Naive thymus-derived CD8-positive, alpha-beta T cell (primary cell): ENCODE results near the gene FAM43B. TPM values are rescaled to one million over a fixed set of nuclear protein-coding genes. Genes with fewer than 3 reads are reported as not detected.
A peak's percentile ranks its signal among the peaks of the same experiment; 100 is the strongest.

Experiments used
- ATAC-seq, 2 donors: fragments of 150-1000 bp; cut with Tn5 transposase in 1 of 2; sonication (Bioruptor Pico), chemical (Tn5 transposase) in 1 of 2; 1 replicate in 1 of 2; 2 replicates in 1 of 2; pipeline ENCODE4 v1.10.0; 2021; ENCODE audit warnings: mild to moderate bottlenecking in 2 of 2, moderate library complexity in 2 of 2
- POLR2A ChIA-PET: fragments of 350-600 bp; sonication (Branson Sonifier 250); formaldehyde crosslinking; loops from one replicate; lab custom pipeline; 2021; ENCODE audit warnings: antibody characterized with exemption; lab: Charles Lee
- DNase-seq, 10 donors: peaks; one replicate each; pipeline versions ENCODE4 v3.0.0 to v3.0.0-alpha.2; 2020 to 2022
- H3K27ac Mint-ChIP-seq, 10 donors: one replicate each; pipeline ENCODE4 v1.8.0; 2020 to 2022; ENCODE audit warnings: mild to moderate bottlenecking in 10 of 10, mixed read lengths in 10 of 10, moderate library complexity in 4 of 10, inconsistent platforms in 1 of 10
- H3K27me3 Mint-ChIP-seq, 5 donors: one replicate each; pipeline ENCODE4 v1.8.0; 2021 to 2022; ENCODE audit warnings: mixed read lengths in 5 of 5
- H3K36me3 Mint-ChIP-seq, 3 donors: one replicate each; pipeline ENCODE4 v1.8.0; 2020 to 2022; ENCODE audit warnings: mixed read lengths in 3 of 3, mild to moderate bottlenecking in 2 of 3, inconsistent platforms in 1 of 3
- H3K4me1 Mint-ChIP-seq, 4 donors: one replicate each; pipeline ENCODE4 v1.8.0; 2021 to 2022; ENCODE audit warnings: mixed read lengths in 4 of 4
- H3K4me3 Mint-ChIP-seq, 10 donors: one replicate each; pipeline ENCODE4 v1.8.0; 2020 to 2022; ENCODE audit warnings: mild to moderate bottlenecking in 10 of 10, mixed read lengths in 10 of 10, moderate library complexity in 6 of 10, inconsistent platforms in 1 of 10
- H3K9me3 Mint-ChIP-seq, 9 donors: one replicate each; pipeline ENCODE4 v1.8.0; 2020 to 2022; ENCODE audit warnings: mixed read lengths in 9 of 9, mild to moderate bottlenecking in 3 of 9, inconsistent platforms in 1 of 9, moderate library complexity in 1 of 9
- polyA plus RNA-seq, 3 donors: library from polyadenylated mRNA; unstranded; fragments of 300-500 nt; fragmentation: Illumina TruSeq; gene quantifications; one replicate each; pipeline ENCODE4 v1.2.3, GENCODE V29; 2021
- total RNA-seq, 8 experiments: library from RNA in 2 of 8; stranded (reverse) in 2 of 8; gene quantifications; one replicate each; pipeline ENCODE4 v1.2.3 and lab custom pipeline; 2021 to 2026

The FAM43B gene
- total and polyA plus RNA-seq, 5 experiments from 2014 or later, result not detected

DNA sequence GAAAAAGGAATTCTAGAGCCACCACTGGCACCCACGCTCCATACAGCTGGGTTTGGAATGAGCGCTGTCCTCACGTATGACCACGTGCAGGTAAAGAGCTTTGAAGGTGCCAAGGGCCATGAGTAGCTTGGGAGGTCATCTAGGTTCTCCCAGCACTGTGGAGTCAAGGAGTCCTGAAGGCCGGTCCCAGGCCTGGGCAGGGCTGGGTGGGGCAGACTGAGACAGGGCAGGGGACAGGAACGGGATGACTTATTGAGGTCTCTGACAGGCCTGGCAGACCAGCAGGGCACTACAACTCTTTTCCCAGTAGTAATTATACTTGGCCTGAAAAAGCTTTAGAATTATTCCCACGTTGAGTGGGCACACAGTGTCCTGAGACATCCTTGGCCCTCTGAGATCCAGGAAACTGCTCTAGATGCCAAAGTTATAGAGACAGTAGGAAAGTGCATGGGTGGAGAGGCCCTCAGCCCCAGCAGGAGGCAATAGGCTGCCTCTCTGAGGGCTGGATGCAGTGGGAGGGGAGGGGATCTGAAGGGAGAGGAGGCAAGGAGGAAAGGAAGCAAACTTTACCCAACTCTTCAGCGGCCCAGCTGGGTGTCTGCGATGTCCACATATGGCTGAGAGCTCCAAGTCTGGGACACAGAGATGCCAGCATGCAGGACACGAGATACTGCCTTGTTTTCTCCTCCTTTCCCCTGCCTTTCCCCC, 34.7 kb downstream of the FAM43B start:
- peaks cover 0 to 14% (median 8%) of the 10 kb centered on the region in 4 donors for H3K4me1 Mint-ChIP-seq

DNA sequence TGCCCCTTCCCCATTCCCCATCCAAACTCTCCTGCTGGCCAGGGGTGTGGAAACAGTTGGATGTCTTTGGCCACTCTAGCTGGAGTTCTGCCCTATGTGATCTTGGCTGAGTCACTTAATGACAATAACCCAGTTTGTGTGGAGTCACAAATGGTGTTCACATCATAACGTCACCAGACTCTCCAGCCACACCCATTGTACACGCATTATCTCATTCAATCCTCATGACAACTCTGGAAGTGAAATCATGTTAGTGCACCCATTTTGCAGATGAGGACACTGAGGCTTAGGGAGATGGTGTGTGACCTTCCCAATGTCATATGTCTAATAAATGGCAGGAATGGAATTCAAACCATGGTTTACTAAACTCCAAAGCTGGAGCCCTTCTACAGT, 35.3 kb downstream of the FAM43B start:
- no peak overlapping the region for H3K27ac Mint-ChIP-seq
- no peak for DNase-seq
- peaks cover 0 to 14% (median 8%) of the 10 kb centered on the region in 4 donors for H3K4me1 Mint-ChIP-seq
- POLR2A ChIA-PET, result no interaction called here
- H3K4me3 Mint-ChIP-seq, result no peak overlapping the region
- peaks cover 0 to 4% (median 0%) of the 10 kb centered on the region in 9 donors for H3K9me3 Mint-ChIP-seq
- no peak for ATAC-seq
- H3K27me3 Mint-ChIP-seq, result peaks cover 37 to 77% (median 51%) of the 10 kb centered on the region in 5 donors
- H3K36me3 Mint-ChIP-seq, result peaks cover 0 to 7% (median 3%) of the 10 kb centered on the region in 3 donors

More for the DNA sequence above, 34.7 kb downstream of the FAM43B start:
- H3K27me3 Mint-ChIP-seq, result peaks cover 32 to 71% (median 45%) of the 10 kb centered on the region in 5 donors
- ATAC-seq (no peak), DNase-seq (no peak)
- peaks cover 0 to 7% (median 3%) of the 10 kb centered on the region in 3 donors for H3K36me3 Mint-ChIP-seq
- no peak overlapping the region for H3K27ac Mint-ChIP-seq
- POLR2A ChIA-PET, result no interaction called here
- no peak overlapping the region for H3K4me3 Mint-ChIP-seq
- peaks cover 0 to 4% (median 0%) of the 10 kb centered on the region in 9 donors for H3K9me3 Mint-ChIP-seq

DNA sequence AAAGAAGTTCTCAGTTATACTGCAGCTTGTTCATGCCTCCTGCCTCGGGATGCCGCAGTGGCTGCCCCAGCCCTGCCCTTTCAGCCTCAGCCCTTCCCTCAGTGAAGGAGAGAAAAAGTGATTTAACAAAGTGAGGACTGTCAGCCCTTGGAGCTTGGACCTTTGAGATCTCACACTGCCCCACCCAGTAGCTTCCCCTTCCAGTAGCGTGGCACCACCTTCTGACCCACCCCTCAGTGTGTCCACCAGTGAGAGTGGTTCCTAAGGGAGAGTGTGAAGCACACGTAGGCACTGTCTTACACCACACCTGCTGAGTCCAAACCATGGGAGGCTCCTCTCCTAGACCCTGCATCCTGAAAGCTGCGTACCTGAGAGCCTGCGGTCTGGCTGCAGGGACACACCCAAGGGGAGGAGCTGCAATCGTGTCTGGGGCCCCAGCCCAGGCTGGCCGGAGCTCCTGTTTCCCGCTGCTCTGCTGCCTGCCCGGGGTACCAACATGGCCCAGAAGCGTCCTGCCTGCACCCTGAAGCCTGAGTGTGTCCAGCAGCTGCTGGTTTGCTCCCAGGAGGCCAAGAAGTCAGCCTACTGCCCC, 36.4 kb downstream of the FAM43B start, which contains the start of gene CDA:
TSS of gene CDA (plus strand) at position 464 of the 592 bp plus-strand sequence. CDS start at position 497, 33 bp downstream.
- H3K4me3 Mint-ChIP-seq, result peak within 1 kb of the TSS in 1 of 10 donors; percentile 52
- H3K36me3 Mint-ChIP-seq, result peaks cover 0 to 7% (median 3%) of the 10 kb centered on the region in 3 donors
- H3K27me3 Mint-ChIP-seq, result peaks cover 38 to 82% (median 56%) of the 10 kb centered on the region in 5 donors
- peak within 1 kb of the TSS in 1 of 10 donors; percentile 57 for H3K27ac Mint-ChIP-seq
- H3K9me3 Mint-ChIP-seq, result peaks cover 0 to 4% (median 0%) of the 10 kb centered on the region in 9 donors
- peaks cover 0 to 14% (median 8%) of the 10 kb centered on the region in 4 donors for H3K4me1 Mint-ChIP-seq
- DNase-seq (no peak), ATAC-seq (no peak)
- POLR2A ChIA-PET, result interaction anchor here (0.6 kb wide), 1 partner anchor 844 kb away, joined by 4 read pairs; no protein-coding TSS in a partner anchor

DNA sequence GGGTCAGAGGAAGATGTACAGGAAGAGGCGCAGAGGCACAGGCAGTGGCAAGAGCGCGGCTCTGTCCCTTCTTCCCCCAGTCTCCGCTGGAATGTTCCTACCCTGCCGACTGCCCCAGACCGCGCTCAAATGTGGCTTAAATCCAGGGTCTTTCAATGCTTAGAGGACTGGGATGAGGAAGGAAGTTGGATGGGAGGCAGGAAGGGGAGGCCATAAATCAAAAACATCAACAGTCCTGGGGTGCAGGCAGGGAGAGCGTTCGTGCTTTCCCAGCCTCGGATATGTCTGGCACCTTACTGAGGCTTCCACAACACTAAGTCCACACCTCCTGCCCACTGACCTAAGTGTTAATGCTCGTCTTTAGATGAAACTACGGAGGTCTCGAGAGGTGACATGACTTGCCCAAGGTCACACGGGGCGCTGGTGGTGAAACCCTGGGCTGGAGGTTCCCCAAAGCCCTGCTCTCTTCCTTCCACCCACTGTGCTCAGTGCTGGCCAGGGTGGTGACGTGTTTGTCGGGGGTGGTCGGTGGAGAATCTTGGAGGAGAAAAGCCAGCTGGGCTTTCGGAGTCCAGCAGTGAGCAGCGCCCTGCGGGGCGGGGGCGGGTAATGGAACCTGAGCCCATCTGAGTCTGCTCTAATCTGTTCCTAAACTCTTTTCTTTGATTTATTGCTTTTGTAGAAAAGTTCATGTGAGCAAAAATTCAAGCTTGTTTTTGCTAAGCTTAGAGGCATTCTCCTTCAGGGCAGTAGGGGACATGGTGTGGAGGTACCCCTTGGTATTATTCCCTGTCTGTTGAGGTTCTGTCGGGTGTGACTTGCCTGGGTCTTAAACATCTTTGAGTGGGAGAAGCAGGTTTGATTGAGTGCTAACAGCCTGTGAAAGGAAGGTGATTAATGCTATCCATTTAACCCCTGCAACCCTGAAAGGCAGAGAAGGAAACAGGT, 37.2 kb downstream of the FAM43B start:
- Mint-ChIP-seq H3K4me1 (peaks cover 0 to 14% (median 8%) of the 10 kb centered on the region in 4 donors), H3K27ac (peak overlapping the region in 1 of 10 donors; percentile 57), H3K9me3 (peaks cover 0 to 4% (median 0%) of the 10 kb centered on the region in 9 donors), H3K4me3 (peak overlapping the region in 1 of 10 donors; percentile 52), H3K27me3 (peaks cover 38 to 85% (median 55%) of the 10 kb centered on the region in 5 donors), H3K36me3 (peaks cover 0 to 3% (median 3%) of the 10 kb centered on the region in 3 donors)
- ATAC-seq (no peak), DNase-seq (no peak)
- POLR2A ChIA-PET, result interaction anchor here (0.6 kb wide), 1 partner anchor 843 kb away, joined by 4 read pairs; no protein-coding TSS in a partner anchor

DNA sequence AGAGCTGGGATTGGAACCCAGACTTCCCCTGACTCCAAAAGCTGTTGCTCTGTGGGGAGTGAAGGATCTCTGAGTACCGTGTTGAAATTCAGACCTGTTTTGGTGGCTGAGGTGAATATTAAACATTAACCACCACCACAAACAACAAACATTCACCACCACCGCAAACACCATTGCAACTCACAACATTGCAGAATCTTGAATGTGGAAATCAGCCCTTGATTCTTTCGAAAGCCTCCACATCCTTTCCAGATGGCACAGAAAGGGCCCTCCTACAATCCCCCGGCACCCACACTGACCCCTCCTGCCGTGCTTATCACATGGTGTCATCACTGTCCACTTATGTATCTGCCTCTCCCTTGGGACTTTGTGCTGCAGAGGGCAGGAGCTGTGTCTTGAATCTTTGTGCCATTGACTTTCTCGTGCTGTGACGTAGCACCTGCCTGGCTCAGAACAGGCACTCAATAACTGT, 38.0 kb downstream of the FAM43B start:
- H3K9me3 Mint-ChIP-seq, result peaks cover 0 to 4% (median 0%) of the 10 kb centered on the region in 9 donors
- H3K4me1 Mint-ChIP-seq, result peaks cover 0 to 14% (median 8%) of the 10 kb centered on the region in 4 donors
- peaks cover 34 to 83% (median 51%) of the 10 kb centered on the region in 5 donors for H3K27me3 Mint-ChIP-seq
- peaks cover 0 to 3% (median 0%) of the 10 kb centered on the region in 3 donors for H3K36me3 Mint-ChIP-seq
- peak overlapping the region in 1 of 10 donors; percentile 52 for H3K4me3 Mint-ChIP-seq
- H3K27ac Mint-ChIP-seq, result no peak overlapping the region
- POLR2A ChIA-PET, result no interaction called here
- DNase-seq, result no peak
- no peak for ATAC-seq

DNA sequence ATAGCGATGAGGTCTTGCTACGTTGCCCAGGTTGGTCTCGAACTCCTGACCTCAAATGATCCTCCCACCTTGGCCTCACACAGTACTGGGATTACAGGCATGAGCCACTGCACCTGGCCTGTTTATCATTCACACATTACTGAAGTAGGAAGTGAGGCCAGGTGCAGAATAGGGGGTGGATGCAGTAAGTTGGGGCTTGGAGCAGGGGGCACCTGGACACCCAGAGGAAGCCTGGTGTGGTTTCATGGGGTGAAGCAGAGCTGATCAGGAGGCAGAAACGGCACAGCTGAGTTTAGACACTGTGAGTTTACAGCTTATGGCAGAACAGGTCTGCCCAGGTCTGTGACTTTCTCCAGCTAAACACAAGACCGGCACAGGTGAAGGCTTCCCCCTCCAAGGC, 41.4 kb downstream of the FAM43B start:
- H3K4me1 Mint-ChIP-seq, result peaks cover 3 to 10% (median 6%) of the 10 kb centered on the region in 4 donors
- peaks cover 26 to 60% (median 41%) of the 10 kb centered on the region in 5 donors for H3K27me3 Mint-ChIP-seq
- ATAC-seq (no peak), DNase-seq (no peak)
- H3K4me3 Mint-ChIP-seq, result no peak overlapping the region
- H3K9me3 Mint-ChIP-seq, result no peaks in the 10 kb centered on the region
- no peak overlapping the region for H3K27ac Mint-ChIP-seq
- peaks cover 0 to 3% (median 0%) of the 10 kb centered on the region in 3 donors for H3K36me3 Mint-ChIP-seq
- POLR2A ChIA-PET, result no interaction called here

DNA sequence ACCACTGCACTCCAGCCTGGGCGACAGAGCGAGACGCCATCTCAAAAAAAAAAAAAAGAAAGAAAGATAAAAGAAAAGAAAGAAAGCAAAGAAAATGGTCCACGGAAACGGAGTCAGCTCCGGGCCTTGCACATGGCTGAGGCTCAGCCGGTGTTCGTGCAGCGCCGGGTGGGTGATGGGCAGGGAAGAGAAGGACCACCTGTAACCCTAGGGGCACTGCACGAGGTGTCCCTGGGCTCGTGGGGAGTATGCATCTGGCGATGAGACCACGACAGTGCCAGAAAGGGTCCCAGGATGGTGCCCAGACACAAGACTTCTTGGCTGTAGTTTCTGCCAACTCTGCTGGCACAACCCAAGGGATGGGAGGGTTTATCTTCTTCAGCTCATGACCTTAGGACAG, 42.4 kb downstream of the FAM43B start:
- Mint-ChIP-seq H3K36me3 (no peaks in the 10 kb centered on the region), H3K4me1 (peaks cover 0 to 3% (median under 1%) of the 10 kb centered on the region in 4 donors), H3K4me3 (no peak overlapping the region), H3K27me3 (peaks cover 22 to 50% (median 33%) of the 10 kb centered on the region in 5 donors), H3K27ac (no peak overlapping the region), H3K9me3 (no peaks in the 10 kb centered on the region)
- DNase-seq (no peak), ATAC-seq (no peak)
- POLR2A ChIA-PET, result no interaction called here

DNA sequence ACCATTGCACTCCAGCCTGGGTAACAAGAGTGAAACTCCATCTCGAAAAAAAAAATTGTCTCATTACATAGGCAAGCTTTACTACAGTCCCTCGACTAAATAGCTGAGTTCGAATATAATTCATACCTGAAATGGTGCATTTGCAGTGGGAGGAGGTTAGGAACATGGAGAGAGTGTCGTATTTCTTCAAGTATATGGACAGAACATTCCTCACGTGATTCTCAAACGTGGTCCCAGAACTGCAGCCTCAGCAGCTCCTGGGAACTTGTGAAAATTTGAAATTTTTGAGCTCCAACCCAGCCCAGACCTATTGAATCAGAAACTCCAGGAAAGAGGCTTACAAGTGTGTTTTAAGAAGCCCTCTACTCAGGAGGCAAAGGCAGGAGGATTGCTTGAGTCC, 43.7 kb downstream of the FAM43B start:
- no peaks in the 10 kb centered on the region for H3K9me3 Mint-ChIP-seq
- POLR2A ChIA-PET, result no interaction called here
- H3K4me3 Mint-ChIP-seq, result no peak overlapping the region
- DNase-seq (no peak), ATAC-seq (no peak)
- H3K27ac Mint-ChIP-seq, result no peak overlapping the region
- H3K36me3 Mint-ChIP-seq, result no peaks in the 10 kb centered on the region
- H3K4me1 Mint-ChIP-seq, result peaks cover 0 to 3% (median 0%) of the 10 kb centered on the region in 4 donors
- peaks cover 16 to 36% (median 25%) of the 10 kb centered on the region in 5 donors for H3K27me3 Mint-ChIP-seq

DNA sequence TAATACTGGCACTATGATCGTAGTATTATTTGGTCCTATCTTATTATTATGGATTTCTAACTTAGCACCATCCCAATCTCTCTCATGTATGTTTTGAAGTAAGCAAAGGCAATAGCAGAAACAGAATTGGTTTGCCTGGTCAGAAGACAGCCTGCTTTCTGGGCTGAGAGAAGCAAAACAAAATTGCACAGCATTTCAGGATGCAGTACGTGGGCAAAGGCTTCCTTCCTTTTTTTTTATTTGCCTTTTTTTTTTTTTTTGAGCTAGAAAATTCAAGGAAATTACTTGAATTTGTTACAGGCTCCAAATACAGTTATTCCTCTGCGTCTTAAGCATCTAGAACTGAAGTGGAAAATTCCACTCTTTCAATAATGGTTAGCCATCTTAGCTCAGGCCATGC, 45.3 kb downstream of the FAM43B start:
- peaks cover 0 to 3% (median 0%) of the 10 kb centered on the region in 4 donors for H3K4me1 Mint-ChIP-seq
- ATAC-seq, result no peak
- no peak for DNase-seq
- POLR2A ChIA-PET, result no interaction called here
- no peaks in the 10 kb centered on the region for H3K9me3 Mint-ChIP-seq
- H3K27me3 Mint-ChIP-seq, result peaks cover 6 to 21% (median 15%) of the 10 kb centered on the region in 5 donors
- no peaks in the 10 kb centered on the region for H3K36me3 Mint-ChIP-seq
- no peak overlapping the region for H3K27ac Mint-ChIP-seq
- no peak overlapping the region for H3K4me3 Mint-ChIP-seq

DNA sequence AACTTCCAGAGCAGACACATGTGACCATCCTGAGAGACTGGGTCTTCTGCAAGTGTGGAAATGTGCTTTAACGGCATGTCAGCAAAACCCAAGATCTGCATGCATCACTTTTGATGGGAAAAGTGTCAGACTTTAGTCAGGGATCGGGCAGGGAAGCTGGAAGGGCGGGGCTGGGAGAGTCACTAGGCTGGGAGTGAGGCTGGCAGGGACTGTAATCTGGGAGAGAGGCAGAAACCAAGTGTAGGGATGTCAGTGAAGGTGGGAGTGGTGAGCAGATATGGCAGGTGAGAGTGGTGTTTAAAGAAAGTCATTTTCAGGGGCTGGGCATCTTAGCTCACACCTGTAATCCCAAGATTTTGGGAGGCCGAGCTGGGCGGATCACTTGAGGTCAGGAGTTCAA, 47.8 kb downstream of the FAM43B start:
- Mint-ChIP-seq H3K27ac (no peak overlapping the region), H3K4me1 (peaks cover 0 to 3% (median 0%) of the 10 kb centered on the region in 4 donors), H3K9me3 (no peaks in the 10 kb centered on the region), H3K36me3 (no peaks in the 10 kb centered on the region), H3K4me3 (no peak overlapping the region), H3K27me3 (peaks cover 0 to 11% (median 3%) of the 10 kb centered on the region in 5 donors)
- ATAC-seq (no peak), DNase-seq (no peak)
- POLR2A ChIA-PET, result interaction anchor here (0.7 kb wide), 2 partner anchors 10 to 33 kb away, joined by 3 to 4 read pairs; no protein-coding TSS in a partner anchor

DNA sequence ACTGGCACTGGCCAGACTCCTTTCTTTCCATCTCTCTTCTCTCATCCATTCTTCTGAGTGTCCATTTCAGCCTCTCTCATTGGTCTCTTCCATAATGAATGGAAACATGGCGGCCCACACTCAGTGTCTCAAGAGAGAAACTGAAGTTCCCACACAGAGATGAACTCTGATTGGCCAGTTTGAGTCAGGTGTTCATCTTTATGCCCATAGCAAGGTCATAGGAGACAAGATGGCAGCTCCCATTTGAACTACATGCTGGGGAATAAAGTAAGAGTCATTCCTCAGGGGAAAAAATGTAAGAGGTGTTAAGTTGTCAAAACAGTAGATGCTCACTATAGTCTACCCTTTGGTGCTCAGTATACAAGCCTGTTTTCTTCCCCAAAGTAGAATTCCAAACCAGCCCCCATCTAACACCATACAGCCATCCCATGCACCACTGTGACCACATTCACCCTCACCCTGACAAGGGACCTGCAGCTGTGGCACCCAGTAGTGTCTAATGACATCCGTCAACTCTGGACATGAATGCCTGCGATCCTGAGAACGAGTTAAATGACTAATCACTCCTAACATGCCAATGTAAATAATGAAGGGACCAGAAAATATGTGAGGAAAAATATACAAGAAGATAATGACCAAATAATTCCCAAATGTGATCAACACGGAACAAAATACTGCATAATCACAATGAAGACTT, 48.9 kb downstream of the FAM43B start:
- no peak overlapping the region for H3K4me3 Mint-ChIP-seq
- H3K9me3 Mint-ChIP-seq, result no peaks in the 10 kb centered on the region
- H3K4me1 Mint-ChIP-seq, result peaks cover 0 to 3% (median 0%) of the 10 kb centered on the region in 4 donors
- POLR2A ChIA-PET, result no interaction called here
- no peak for ATAC-seq
- H3K27me3 Mint-ChIP-seq, result peaks cover 0 to 11% (median 0%) of the 10 kb centered on the region in 5 donors
- no peak overlapping the region for H3K27ac Mint-ChIP-seq
- no peaks in the 10 kb centered on the region for H3K36me3 Mint-ChIP-seq
- DNase-seq, result no peak
